KBM-7 (cell line): ENCODE results near the gene DNASE1.

Experiments used
- DNase-seq: peaks from one replicate; pipeline ENCODE4 v3.0.0-alpha.2; 2015
- in situ Hi-C: fragments of 300-500 bp; cut with MboI; formaldehyde crosslinking; loops from 2 replicates; pipeline ENCODE4 v1.14.3; 2020; ENCODE audit warnings: low sequenced_read_pairs, low pct_unique_long_range_greater_than_20kb, mixed read lengths

DNASE1 gene

DNA sequence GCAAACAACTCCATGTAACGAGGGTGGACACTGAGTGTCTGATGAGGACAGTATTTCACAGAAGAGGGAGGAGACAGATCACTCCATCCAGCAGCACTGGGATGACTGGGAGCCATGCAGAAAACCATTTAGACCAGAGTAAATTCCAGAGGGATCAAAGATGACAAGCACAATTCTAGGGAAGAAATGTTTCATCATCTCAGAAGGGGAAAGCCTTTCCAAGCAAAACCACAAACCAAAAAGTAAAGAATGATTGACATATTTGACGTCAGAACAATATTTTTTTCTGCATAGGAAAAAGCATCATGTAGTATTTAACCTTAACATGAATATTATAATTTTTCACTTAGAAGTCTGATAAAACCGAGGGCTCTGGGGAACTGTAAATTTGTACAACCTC lies 4.8 kb downstream of the DNASE1 start:
- DNase-seq = no peak
- in situ Hi-C loops = no loop called here

DNA sequence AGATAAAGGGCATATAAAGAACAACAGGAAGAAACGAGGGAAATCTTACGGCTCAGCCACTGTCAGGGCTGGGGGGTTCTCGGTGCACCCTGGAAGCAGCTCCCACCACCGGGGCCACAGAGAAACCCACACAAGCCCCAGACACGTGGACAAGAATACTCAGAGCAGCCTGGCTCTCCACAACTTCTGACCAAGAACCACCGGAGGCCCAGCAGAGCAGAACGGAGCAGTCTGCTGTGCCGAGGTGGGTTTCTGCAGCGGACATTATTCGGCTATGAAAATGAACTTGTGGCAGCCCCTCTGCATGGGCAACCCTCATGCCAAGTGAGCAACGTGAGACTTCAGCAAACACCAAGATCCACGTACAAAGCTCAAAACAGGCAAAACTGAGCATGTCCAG lies 6.8 kb downstream of the DNASE1 start:
- DNase-seq = no peak
- in situ Hi-C loops = no loop called here

- in situ Hi-C loops = no loop called here
Measured at GRCh38 chr16:3661922-3662321, 7.4 kb downstream of the DNASE1 start.

GRCh38 chr16:3662601-3663000 lies 8.1 kb downstream of the DNASE1 start:
- in situ Hi-C loops = no loop called here
- DNase-seq = no peak

More at GRCh38 chr16:3661922-3662321, 7.4 kb downstream of the DNASE1 start:
- DNase-seq = no peak

GRCh38 chr16:3664187-3664896 lies 9.9 kb downstream of the DNASE1 start:
- no peak for DNase-seq
- in situ Hi-C loops = no loop called here

DNA sequence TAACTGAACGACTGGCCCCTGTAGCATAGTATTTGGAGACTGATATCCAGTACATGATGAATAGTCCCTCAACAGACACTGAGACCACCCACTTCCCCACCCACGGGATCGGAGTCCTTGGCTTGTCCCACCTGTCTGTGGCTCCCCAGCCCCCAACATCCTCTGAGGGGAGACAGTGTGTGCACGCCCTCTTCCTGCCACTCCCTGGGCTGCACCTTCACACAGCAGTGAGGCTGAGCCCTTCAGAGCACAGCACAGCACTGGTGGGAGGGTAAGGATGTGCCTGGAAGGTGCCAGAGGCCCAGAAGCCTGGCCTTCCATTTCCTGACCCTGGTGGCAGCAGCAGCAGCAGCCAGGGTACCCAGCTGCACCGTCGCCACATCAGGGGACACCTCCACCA lies 11.0 kb downstream of the DNASE1 start:
- in situ Hi-C loops = no loop called here
- no peak for DNase-seq

GRCh38 chr16:3668626-3669025 lies 14.1 kb downstream of the DNASE1 start:
- no peak for DNase-seq
- in situ Hi-C loops = no loop called here

DNA sequence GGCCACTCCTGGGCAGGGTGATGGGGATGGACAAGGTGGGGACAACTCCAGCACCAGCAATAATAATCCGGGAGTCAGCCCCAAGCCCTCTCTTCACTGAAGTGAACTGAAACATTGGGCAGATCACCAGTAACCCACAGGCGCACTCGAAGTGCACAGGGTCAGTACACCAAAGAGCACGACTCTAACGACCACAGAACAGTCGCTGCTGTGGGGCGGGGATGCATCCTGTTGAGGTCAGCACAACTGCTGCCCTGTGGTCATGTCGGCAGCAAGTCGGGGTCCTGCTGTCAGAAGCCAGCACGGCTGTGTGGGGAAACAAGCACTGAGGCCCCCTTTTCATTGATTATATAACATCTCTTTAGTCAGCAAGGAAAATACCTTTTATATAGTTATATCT lies 14.6 kb downstream of the DNASE1 start:
- no peak for DNase-seq
- in situ Hi-C loops = no loop called here

DNA sequence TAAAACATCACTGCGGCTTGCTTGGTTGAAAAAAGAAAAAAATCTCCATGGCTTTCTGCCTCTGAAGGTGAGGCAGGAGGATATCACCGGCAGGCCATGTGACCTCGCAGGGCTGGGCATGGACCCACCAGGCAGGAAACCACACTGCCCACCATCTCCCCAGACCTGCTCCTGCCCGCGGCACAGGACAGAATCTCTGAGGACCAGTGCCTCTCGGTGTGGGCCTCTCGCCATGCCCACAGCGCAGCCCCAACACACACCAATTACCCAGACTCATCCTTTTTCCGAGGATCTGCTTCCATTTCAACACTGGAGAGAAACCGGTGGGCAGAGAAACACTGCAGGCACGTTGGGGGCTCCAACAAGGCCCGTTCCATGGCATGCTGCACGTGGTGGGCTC lies 16.2 kb downstream of the DNASE1 start:
- in situ Hi-C loops = no loop called here
- DNase-seq = no peak

GRCh38 chr16:3671424-3671823 lies 16.9 kb downstream of the DNASE1 start:
- DNase-seq = no peak
- in situ Hi-C loops = no loop called here

- no peak for DNase-seq
- in situ Hi-C loops = no loop called here
Measured at GRCh38 chr16:3672571-3673041, 18.1 kb downstream of the DNASE1 start.

DNA sequence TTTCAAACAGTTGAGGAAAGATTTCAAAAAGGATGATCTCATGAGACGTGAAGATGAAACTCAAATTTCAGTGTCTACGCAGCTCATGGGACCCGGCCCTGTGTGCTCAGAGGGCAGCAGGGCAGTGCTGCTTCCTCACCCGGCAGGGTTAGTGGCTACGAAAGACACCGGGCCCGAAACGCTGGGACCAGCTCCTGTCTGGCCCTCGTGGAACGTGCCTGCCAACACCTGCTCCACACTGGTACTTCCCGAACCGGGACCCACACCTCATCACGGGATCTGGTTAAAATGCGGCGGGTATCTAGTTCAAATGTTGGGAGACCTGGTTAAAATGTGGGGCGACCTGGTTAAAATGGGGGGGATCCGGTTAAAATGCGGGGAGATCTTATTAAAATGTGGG lies 18.7 kb downstream of the DNASE1 start:
- in situ Hi-C loops = no loop called here
- no peak for DNase-seq

GRCh38 chr16:3673676-3674377 lies 19.3 kb downstream of the DNASE1 start:
- no peak for DNase-seq

GRCh38 chr16:3674513-3675295 lies 20.2 kb downstream of the DNASE1 start:
- in situ Hi-C loops = no loop called here
- no peak for DNase-seq

More at GRCh38 chr16:3673676-3674377, 19.3 kb downstream of the DNASE1 start:
- in situ Hi-C loops = no loop called here

DNA sequence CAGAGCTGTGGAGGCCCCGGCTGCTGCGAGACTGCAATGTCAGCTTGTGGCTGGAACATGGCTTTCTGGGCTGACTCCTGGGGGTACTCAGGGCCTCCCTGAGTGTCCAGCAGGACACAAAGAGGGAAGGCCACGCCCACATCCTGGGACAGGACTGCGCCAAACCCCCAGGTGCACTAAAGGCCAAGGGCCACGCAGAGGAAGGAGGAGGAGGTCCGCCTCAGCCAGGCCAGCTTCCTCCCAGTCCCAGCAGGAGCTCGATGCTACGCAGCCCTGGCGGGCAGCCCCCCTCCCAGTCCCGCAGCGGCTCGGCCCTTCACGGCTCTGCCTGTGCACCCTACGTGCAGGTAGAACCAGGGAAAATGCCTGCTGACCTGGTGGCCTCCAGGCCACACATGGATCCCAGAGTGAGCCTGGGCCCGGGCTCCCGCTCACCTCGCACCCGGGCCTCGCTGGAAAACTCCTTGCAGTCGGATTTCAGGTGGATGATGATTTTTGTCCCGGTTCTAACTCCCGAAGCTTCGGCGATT lies 21.2 kb downstream of the DNASE1 start:
- in situ Hi-C loops = no loop called here
- no peak for DNase-seq

DNA sequence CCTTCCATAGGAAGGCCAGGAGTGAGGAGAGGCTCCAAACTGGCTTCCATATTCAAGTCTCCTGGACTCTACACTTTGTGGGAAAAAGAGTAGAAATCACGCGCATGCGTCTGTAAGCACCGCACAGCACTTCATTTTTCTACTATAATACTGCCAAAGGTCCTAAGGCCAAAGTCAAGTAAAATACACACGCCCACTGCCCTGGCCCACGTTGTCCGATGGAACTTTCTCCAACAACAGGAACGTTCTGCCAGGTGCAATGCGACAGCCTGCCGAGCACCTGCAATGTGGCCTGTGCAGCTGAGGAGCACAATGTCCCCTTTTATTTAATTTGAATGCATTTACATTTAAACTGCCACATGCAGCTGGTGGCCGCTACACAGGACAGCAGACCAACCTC lies 23.5 kb downstream of the DNASE1 start:
- in situ Hi-C loops = no loop called here
- no peak for DNase-seq

- in situ Hi-C loops = no loop called here
- DNase-seq = no peak
Measured at GRCh38 chr16:3681206-3681605, 26.7 kb downstream of the DNASE1 start.

DNA sequence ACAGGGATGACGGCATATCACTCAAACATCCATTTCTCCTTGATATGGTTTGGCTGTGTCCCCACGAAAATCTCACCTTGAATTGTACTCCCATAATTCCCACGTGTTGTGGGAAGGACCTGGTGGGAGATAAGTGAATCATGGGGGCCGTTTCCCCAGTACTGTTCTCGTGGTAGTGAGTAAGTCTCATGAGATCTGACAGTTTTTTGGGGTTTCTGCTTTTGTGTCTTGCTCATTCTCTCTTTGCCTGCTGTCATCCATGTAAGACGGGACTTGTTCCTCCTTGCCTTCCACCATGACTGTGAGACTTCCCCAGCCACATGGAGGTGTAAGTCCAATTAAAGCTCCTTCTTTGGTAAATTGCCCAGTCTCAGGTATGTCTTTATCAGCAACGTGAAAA lies 32.5 kb downstream of the DNASE1 start:
- no peak for DNase-seq
- in situ Hi-C loops = no loop called here

GRCh38 chr16:3687792-3688191 lies 33.3 kb downstream of the DNASE1 start:
- in situ Hi-C loops = no loop called here
- no peak for DNase-seq

GRCh38 chr16:3689731-3690130 lies 35.2 kb downstream of the DNASE1 start:
- in situ Hi-C loops = no loop called here
- DNase-seq = no peak
